Ureter (tissue), 1 donor: ENCODE data around the gene NFAT5. TPM values are rescaled to one million over a fixed set of nuclear protein-coding genes. Genes with fewer than 3 reads are reported as not detected.
"Not testable (repeated sequence)": the region's sequence is repeated elsewhere in the genome, so short reads cannot be mapped to it uniquely, and the experiment has no call there.

Experiments used
- DNase-seq: peaks from one replicate; pipeline ENCODE4 v3.0.0-alpha.2; 2020; ENCODE audit warnings: low spot score
- total RNA-seq: library from RNA; stranded (reverse); gene quantifications from one replicate; pipeline ENCODE4 v1.2.4, GENCODE V29; 2023
- donor health status: DM: yes; HTN: yes; CAD: no.

Gene NFAT5
- total RNA-seq, 1 donor from 2014 or later: 117 TPM

- DNase-seq: no peak
Measured at GRCh38 chr16:69707920-69708683, 142.3 kb downstream of the NFAT5 start.

GRCh38 chr16:69709456-69710084 lies 143.8 kb downstream of the NFAT5 start:
- no peak for DNase-seq

DNA sequence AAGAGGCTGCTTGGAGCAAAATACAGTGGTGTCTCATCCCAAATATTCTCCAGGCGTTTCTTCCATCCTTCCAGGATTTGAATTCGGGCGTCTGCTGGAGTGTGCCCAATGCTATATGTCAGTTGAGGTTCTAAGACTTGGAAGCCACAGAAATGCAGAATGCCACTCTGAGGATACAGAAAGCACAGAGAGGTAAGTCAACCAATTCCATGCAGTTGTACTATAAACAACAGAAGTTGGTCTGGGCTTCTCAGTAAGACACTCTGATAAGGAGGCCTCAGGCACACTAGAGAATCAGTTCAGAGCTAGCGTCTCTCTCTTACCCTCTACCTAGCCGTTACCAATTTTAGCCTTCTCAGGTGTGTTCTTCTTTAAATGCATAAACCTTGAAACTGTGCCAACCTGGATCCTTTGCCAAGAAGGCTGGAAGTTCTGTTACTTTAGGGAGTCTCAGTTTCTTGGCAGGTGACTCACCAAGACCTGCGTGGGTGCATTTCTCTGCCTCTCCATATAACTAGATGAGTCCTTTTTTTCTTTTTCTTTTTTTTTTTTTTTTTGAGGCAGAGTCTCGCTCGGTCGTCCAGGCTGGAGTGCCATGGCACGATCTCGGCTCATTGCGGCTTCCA lies 145.5 kb downstream of the NFAT5 start:
- DNase-seq: peak; percentile 63

GRCh38 chr16:69712277-69712676 lies 146.5 kb downstream of the NFAT5 start:
- no peak for DNase-seq

- no peak for DNase-seq
Measured at GRCh38 chr16:69712914-69713581, 147.3 kb downstream of the NFAT5 start.

DNA sequence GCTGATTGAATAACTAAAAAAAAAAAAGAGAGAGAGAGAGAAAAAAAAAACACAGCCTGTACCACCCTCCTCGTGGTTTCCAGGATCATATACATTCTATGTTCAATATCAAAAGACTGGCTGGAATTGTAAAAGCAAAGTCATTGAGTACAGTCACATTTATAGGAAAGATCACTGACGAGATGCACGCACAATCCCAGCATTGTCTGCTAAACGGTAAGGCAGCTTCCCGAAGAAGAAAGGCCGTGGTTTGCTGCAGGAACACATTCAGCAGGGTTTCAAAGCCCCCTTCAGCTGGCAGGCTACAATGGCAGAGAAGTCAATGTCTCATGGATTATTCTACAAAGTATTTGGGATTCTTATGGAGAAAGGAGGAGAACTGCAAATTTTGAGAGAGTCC lies 151.3 kb downstream of the NFAT5 start:
- no peak for DNase-seq

DNA sequence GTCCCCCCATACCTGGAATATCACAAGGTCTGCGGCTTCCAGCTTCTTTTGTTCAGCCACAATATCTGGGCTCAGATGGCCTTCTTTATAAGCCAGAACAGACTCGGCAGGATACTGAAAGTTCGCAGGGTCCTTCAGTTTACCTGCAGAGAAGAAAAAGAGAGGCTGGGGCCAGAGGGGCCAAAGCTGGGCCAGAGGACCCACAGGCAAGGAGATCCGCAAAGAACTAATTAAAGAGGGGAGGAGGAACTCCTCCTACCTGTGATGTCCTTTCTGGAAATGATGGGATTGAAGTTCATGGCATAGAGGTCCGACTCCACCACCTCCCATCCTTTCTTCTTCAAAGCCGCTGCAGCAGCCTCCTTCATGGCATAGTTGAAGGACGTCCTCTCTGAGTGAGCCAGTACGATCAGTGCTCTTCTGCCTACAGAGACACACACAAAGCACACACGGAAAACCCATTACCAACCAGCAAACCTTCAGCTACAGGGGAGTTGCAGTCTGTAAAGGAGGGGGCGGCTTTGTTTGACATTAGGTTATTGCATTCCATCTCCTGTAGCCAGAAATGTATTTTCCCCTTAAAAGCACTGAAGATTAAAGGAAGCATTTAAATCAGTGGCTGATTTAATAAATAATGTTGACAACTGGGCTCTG lies 152.5 kb downstream of the NFAT5 start:
- DNase-seq: no peak

GRCh38 chr16:69720822-69721430 lies 155.2 kb downstream of the NFAT5 start:
- no peak for DNase-seq

DNA sequence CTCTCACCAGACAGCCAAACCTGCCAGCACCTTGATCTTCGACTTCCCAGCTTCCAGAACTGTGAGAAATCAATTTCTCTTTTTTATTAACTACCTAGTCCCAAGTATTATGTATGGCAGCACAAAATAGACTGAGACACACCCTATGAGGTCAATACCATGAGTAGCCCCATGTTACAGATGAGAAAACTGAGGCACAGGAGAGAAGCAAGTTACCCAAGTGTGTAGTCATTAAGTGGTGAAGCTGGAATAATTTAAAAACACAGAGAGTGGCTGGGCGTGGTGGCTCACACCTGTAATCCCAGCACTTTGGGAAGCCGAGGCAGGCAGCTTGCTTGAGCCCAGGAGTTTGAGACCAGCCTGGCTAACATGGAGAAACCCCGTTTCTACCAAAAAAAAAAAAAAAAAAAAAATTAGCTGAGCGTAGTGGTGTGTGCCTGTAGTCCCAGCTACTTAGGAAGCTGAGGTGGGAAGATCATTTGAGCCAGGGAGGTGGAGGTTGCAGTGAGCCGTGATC lies 155.7 kb downstream of the NFAT5 start:
- DNase-seq: no peak

GRCh38 chr16:69724414-69724873 lies 158.7 kb downstream of the NFAT5 start:
- DNase-seq: no peak

GRCh38 chr16:69724981-69725479 lies 159.3 kb downstream of the NFAT5 start:
- no peak for DNase-seq

DNA sequence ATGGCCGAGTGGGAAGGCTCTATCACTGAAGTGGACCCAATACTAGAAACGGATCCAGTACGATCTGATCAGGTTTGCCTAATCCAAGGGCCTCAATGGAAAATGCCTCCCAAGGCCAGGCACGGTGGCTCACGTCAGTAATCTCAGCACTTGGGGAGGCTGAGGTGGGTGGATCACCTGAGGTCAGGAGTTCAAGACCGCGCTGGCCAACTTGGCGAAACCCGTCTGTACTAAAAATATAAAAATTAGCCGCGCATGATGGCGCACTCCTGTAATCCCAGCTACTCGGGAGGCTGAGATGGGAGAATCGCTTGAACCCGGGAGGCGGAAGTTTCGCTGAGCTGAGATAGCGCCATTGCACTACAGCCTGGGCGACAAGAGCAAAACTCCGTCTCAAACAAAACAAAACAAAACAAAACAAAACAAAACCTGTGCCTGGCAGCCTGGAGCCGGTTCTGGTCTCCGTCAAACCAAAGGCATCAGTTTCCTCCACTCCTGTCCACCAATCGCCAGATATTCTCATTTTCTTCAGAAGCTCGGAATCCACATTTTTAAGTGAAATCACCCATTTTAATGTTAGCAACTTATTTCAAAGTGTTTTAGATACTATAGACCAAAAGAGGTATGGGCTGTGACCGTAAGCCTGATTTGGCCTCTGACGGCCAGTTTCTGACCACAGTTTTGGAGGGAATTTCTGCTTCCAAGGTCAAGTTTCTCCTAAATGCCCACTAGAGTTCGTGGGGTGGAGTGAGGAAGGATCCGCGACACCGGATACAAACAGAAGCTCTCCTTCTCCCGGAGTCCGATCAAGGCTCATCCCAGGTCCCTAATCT lies 159.9 kb downstream of the NFAT5 start:
- no peak for DNase-seq

GRCh38 chr16:69726313-69727060 lies 160.7 kb downstream of the NFAT5 start, which contains the start of gene NQO1:
Gene NQO1, minus strand, starts transcription at chr16:69726560. Its CDS starts 121 bp downstream, at chr16:69726439.
- DNase-seq: peak; percentile 95

DNA sequence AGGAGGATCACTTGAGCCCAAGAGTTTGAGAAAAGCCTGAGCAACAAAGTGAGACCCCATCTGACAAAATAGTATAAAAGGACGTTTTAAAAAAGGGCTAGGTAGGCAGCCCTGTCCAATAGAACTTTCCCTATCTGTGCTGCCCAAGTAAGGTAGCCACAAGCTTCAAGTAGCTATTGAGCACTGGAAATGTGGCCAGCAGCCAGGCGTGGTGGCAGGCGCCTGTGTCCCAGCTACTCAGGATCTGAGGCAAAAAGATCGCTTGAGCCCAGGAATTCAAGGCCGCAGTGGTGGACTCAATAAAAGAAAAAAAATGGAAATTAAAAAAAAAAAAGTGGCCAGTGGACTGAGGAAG lies 162.1 kb downstream of the NFAT5 start:
- no peak for DNase-seq

DNA sequence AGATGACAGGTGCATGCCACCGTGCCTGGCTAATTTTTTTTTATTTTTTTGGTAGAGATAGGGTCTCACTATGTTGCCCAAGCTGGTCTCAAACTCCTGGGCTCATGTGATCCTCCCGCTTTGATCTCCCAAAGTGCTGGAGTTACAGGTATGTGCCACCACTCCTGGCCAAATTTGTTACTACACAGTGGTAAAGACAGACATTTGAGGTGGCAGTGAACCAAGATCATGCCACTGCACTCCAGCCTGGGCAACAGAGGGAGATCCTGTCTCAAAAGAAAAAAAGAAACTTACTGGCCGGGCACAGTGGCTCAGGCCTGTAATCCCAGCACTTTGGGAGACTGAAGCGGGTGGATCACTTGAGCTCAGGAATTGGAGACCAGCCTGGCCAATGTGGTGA lies 163.3 kb downstream of the NFAT5 start:
- DNase-seq: not testable (repeated sequence)

DNA sequence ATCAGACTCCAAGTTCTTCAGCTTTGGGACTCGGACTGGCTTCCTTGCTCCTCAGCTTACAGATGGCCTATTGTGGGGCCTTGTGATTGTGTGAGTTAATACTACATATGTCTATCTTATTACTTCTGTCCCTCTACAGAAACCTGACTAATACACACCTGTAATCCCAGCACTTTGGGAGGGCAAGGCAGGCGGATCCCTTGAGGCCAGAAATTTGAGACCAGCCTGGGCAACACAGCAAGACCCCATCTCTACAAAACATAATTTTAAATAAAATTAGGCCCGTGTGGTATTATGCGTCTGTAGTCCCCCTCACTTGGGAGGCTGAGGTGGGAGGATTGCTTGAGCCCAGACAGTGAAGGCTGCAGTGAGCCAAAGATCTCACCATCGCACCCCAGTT lies 165.5 kb downstream of the NFAT5 start:
- not testable (repeated sequence) for DNase-seq

- no peak for DNase-seq
Measured at GRCh38 chr16:69732101-69732500, 166.3 kb downstream of the NFAT5 start.

GRCh38 chr16:69741519-69741918 lies 175.8 kb downstream of the NFAT5 start:
- DNase-seq: no peak
